Right lobe of liver (tissue), 6 donors: Measurements from ENCODE around the gene MEF2A. TPM values are rescaled to one million over a fixed set of nuclear protein-coding genes. Genes with fewer than 3 reads are reported as not detected.
"Not testable (repeated sequence)": the region's sequence is repeated elsewhere in the genome, so short reads cannot be mapped to it uniquely, and the experiment has no call there.

Experiments used
- ATAC-seq, 4 donors: fragments of 200-7000 bp; cut with Tn5 transposase; one replicate each; pipeline ENCODE4 v1.9.1; 2020; ENCODE audit warnings: mild to moderate bottlenecking in 4 of 4, moderate library complexity in 4 of 4
- DNase-seq, 3 donors: peaks; one replicate each; pipeline ENCODE4 v3.0.0-alpha.2; 2020
- H3K27ac ChIP-seq, 3 donors: fragments of 200-600 bp; one replicate each; pipeline ENCODE4 v1.8.0; 2022
- H3K27me3 ChIP-seq, 2 donors: fragments of 200-600 bp; one replicate each; pipeline ENCODE4 v1.8.0; 2022
- H3K36me3 ChIP-seq, 4 donors: fragments of 200-600 bp; sonication (generic) in 1 of 4; one replicate each; pipeline versions ENCODE4 v1.5.1 to v1.8.0; 2017 to 2022; ENCODE audit warnings: control low read depth in 1 of 4
- H3K4me1 ChIP-seq, 4 donors: fragments of 200-600 bp; sonication (generic) in 1 of 4; one replicate each; pipeline versions ENCODE4 v1.5.1 to v1.8.0; 2017 to 2022; ENCODE audit warnings: control low read depth in 1 of 4
- H3K4me3 ChIP-seq, 3 donors: fragments of 200-600 bp; one replicate each; pipeline ENCODE4 v1.8.0; 2022
- H3K9me3 ChIP-seq, 4 donors: fragments of 200-600 bp; sonication (generic) in 1 of 4; one replicate each; pipeline versions ENCODE4 v1.5.1 to v1.8.0; 2017 to 2022; ENCODE audit warnings: control low read depth in 1 of 4
- POLR2A ChIP-seq: fragments of 450-650 bp; IDR thresholded peaks from one replicate; pipeline ENCODE4 v1.6.1; 2017; ENCODE audit warnings: antibody characterized with exemption, mild to moderate bottlenecking
- WGBS: methylation state at CpG from one replicate; pipeline ENCODE4 v1.1.6; 2018; ENCODE audit warnings: low coverage, low lambda C conversion rate; ENCODE audit not compliant: insufficient coverage; ENCODE audit errors: missing lambda C conversion rate; 5-methylcytosine and 5-hydroxymethylcytosine counted together
- intact Hi-C, 2 donors: fragments of 100-400 bp; cut with DNase I; formaldehyde crosslinking; loops; one replicate each; pipeline versions ENCODE4 v1.11.2 to v1.14.1; 2022
- total RNA-seq, 6 experiments: library from RNA; depleted of rRNA in 2 of 6; stranded (reverse); fragments of >200 nt in 2 of 6; fragmentation: NEBNext Ultra II Directional in 3 of 6; extraction: Animal tissue kit (Norgen Biotek cat#: 25700) in 3 of 6; gene quantifications; one replicate each; pipeline versions ENCODE4 v1.1.0 to v1.2.4, GENCODE V29; 2016 to 2023
- TF ChIP-seq, protein P1 (sequence below), 4 donors: fragments of 200-600 bp in 3 of 4; fragments of 450-650 bp in 1 of 4; IDR thresholded peaks; one replicate each; pipeline versions ENCODE4 v1.5.1 to v1.8.0; 2016 to 2022; ENCODE audit warnings: antibody characterized with exemption in 4 of 4, mild to moderate bottlenecking in 2 of 4
- donor health status: DM: no; HTN: yes; CAD: no.
- donor health status: DM: no; HTN: no; CAD: no.
- donor health status: DM: no; HTN: no; CAD: no.
- donor health status: DM: no; HTN: yes; CAD: no.
- donor health status: DM: no; HTN: yes; CAD: no.

Gene MEF2A
- total RNA-seq, 6 experiments from 2014 or later = 20.1 to 35.5 (median 25.4) TPM

DNA sequence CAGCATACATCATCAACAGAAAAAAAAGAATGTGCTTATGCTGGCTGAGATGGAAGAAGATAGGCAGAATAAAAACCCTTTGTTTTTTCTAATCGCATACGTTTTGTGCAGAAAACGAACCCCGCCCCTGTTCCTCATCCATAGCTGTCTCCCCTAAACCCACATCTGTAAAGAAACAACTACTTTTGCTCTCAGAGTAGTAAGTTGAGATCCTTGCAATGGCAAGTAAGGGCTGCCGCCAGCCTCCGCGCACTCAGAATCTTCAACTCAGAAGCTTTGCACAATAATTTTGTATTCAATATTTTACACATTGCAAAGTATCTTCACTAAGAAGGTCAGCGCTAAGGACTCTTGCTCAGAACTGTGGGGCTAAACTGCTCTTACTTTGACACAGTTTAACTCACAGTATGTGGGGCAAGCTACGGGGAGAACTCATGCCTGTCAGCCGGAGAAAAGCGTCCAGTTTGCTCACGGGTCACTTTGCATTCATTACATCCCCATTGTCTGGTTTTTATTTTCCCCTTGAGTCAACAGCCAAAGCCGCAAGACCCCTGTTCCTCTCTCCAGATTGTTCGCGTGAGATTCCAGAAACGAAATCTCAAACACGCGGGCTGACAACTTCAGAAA lies 166.5 kb downstream of the MEF2A start:
- Histone ChIP-seq H3K27me3 (no peaks in the 10 kb centered on the region), H3K27ac (peak overlapping the region; percentile 47 to 85 (median 73)), H3K4me1 (peaks cover 0 to 14% (median 4%) of the 10 kb centered on the region in 4 donors), H3K9me3 (no peaks in the 10 kb centered on the region), H3K4me3 (peak overlapping the region; percentile 87 to 97 (median 96)), H3K36me3 (peaks cover 0 to 5% (median 0%) of the 10 kb centered on the region in 4 donors)
- DNase-seq (no peak), ATAC-seq (no peak)
- TF ChIP-seq, protein P1, sequence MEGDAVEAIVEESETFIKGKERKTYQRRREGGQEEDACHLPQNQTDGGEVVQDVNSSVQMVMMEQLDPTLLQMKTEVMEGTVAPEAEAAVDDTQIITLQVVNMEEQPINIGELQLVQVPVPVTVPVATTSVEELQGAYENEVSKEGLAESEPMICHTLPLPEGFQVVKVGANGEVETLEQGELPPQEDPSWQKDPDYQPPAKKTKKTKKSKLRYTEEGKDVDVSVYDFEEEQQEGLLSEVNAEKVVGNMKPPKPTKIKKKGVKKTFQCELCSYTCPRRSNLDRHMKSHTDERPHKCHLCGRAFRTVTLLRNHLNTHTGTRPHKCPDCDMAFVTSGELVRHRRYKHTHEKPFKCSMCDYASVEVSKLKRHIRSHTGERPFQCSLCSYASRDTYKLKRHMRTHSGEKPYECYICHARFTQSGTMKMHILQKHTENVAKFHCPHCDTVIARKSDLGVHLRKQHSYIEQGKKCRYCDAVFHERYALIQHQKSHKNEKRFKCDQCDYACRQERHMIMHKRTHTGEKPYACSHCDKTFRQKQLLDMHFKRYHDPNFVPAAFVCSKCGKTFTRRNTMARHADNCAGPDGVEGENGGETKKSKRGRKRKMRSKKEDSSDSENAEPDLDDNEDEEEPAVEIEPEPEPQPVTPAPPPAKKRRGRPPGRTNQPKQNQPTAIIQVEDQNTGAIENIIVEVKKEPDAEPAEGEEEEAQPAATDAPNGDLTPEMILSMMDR (IDR thresholded peaks at IDR 0.05) = no peak
- no peak for TF ChIP-seq POLR2A
- intact Hi-C loops = no loop called here
- 30% methylated on average over 18 of the region's 18 CpGs for WGBS

DNA sequence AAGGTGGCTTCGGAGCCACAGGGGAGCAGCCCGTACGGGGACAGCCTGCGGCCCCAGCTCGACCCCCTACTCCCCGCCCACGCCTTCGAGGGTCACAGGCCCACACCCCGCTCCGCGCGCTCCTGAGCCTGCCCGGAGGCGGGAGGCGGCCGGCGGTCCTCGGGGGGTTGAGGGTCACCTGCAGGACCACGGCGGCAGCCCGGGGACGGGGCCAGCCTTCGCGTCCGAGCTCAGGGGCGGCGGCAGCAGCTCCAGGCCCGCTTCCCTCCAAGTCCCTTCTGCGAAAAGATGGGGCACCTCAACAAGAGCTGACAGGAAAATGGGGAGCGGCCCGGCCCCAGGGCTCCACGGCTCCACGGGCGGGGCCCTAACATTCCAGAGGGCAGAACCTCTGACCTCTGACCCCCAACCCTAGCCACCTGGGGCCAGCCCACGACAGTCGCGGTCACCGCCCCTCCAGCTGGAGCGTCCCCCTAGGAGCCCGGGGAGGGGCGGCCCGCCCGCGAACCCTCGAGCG lies 167.0 kb downstream of the MEF2A start:
- 2% methylated on average over 11 of the region's 46 CpGs for WGBS
- ATAC-seq = peak; percentile 39 to 69 (median 63)
- intact Hi-C loops = no loop called here
- H3K27ac ChIP-seq = peak overlapping the region; percentile 47 to 85 (median 73)
- peak overlapping the region; percentile 87 to 97 (median 96) for H3K4me3 ChIP-seq
- no peaks in the 10 kb centered on the region for H3K27me3 ChIP-seq
- TF ChIP-seq POLR2A = no peak
- TF ChIP-seq, protein P1 (IDR thresholded peaks at IDR 0.05) = no peak
- no peaks in the 10 kb centered on the region for H3K9me3 ChIP-seq
- peaks cover 0 to 5% (median 0%) of the 10 kb centered on the region in 4 donors for H3K36me3 ChIP-seq
- H3K4me1 ChIP-seq = peaks cover 0 to 14% (median 4%) of the 10 kb centered on the region in 4 donors
- peak in 1 of 3 donors; percentile 80 for DNase-seq

DNA sequence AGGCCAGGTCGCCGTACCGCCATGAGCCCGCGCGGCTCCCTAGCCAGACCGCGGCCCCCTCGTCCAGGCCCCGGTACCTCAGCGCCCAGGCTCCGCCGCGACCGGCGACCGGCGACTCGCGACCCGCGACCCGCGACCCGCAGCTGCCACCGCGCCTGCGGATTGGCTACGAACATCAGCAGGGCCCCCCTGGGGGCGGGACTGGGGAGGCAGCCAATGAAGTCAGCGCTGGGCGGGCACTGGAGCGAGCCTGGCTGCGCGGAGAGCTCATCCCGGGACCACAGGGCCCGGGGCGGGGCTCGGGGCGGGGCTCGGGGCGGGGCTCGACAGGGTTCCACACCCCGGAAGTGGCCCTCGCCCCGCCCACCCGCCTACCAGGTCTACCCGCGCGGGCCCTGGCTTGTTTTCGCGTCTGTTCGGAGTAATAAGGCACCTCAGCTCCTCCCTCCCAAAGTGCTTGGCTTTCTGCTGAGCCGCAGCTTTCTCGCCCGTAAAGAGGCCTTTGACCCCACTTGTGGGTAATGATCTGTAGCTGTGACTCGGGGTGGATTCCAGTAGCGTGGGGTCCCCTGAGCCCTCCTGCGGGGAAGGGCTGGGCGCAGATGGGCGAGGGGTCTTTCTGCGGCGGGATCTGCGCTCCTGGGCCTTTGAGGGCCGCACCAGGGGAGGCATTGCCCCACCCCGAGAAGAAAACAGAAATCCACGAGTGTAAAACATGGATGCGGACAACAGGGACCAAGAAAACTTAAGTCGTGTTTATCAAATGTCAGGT lies 167.7 kb downstream of the MEF2A start, which contains the start of gene LYSMD4:
Gene LYSMD4 (minus strand): TSS at position 170 of the 772 bp plus-strand sequence. CDS start 1,438 bp downstream, outside the sequence.
- DNase-seq (peak; percentile 99), ATAC-seq (peak; percentile 97 to 99 (median 98))
- Histone ChIP-seq H3K36me3 (peaks cover 0 to 5% (median 0%) of the 10 kb centered on the region in 4 donors), H3K4me3 (peak within 1 kb of the TSS; percentile 87 to 97 (median 96)), H3K27me3 (no peaks in the 10 kb centered on the region), H3K9me3 (no peaks in the 10 kb centered on the region), H3K27ac (peak within 1 kb of the TSS; percentile 72 to 85 (median 73)), H3K4me1 (peaks cover 0 to 14% (median 4%) of the 10 kb centered on the region in 4 donors)
- WGBS = 46% methylated on average over 16 of the region's 69 CpGs
- peak; percentile 60 for TF ChIP-seq POLR2A
- TF ChIP-seq, protein P1 (IDR thresholded peaks at IDR 0.05) = no peak
- intact Hi-C loops = no loop called here

DNA sequence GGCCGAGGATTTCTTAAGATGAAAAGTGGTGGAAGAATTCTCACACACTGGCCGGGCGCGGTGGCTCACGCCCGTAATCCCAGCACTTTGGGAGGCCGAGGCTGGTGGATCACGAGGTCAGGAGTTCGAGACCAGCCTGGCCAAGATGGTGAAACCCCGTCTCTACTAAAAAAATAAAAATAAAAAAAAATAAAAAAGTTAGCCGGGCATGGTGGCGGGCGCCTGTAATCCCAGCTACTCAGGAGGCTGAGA lies 168.2 kb downstream of the MEF2A start:
- 93% methylated on average over 5 of the region's 13 CpGs for WGBS
- peaks cover 0 to 14% (median 4%) of the 10 kb centered on the region in 4 donors for H3K4me1 ChIP-seq
- H3K27ac ChIP-seq = peak overlapping the region in 2 of 3 donors; percentile 72 to 77
- H3K9me3 ChIP-seq, H3K27me3 ChIP-seq, H3K36me3 ChIP-seq, DNase-seq, ATAC-seq, intact Hi-C loops: not testable (repeated sequence)
- peak overlapping the region in 1 of 3 donors; percentile 97 for H3K4me3 ChIP-seq

DNA sequence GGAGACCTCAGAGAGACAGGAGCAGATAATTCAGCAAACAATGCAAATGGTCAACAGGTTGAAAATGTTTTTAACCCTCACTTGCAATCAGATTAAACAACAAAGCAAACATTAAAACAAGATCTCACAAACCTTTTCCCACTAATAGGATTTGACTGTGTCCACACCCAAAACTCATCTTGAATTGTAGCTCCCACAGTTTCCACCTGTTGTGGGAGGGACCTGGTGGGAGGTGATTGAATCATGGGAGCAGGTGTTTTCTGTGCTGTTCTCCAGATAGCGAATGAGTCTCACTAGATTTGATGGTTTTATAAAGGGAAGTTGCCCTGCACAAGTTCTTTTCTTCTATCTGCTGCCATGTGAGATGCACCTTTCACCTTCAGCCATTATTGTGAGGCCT lies 168.8 kb downstream of the MEF2A start:
- TF ChIP-seq POLR2A = no peak
- TF ChIP-seq, protein P1 (IDR thresholded peaks at IDR 0.05) = no peak
- ATAC-seq (no peak), DNase-seq (no peak)
- no peaks in the 10 kb centered on the region for H3K9me3 ChIP-seq
- no peaks in the 10 kb centered on the region for H3K27me3 ChIP-seq
- H3K27ac ChIP-seq = no peak overlapping the region
- WGBS = 80% methylated on average over 1 of the region's 1 CpG
- peaks cover 0 to 14% (median 4%) of the 10 kb centered on the region in 4 donors for H3K4me1 ChIP-seq
- H3K4me3 ChIP-seq = no peak overlapping the region
- no peaks in the 10 kb centered on the region for H3K36me3 ChIP-seq
- intact Hi-C loops = no loop called here
